HG02970 (cell line): ENCODE data around the gene PDLIM1.
"Not testable (repeated sequence)": the region's sequence is repeated elsewhere in the genome, so short reads cannot be mapped to it uniquely, and the experiment has no call there.

Experiments
- ATAC-seq: cut with Tn5 transposase; IDR thresholded peaks from one replicate; pipeline ENCODE4 v1.9.1; 2021; ENCODE audit warnings: mild to moderate bottlenecking, moderate library complexity, moderate number of reproducible peaks; ENCODE audit not compliant: unreplicated experiment, low FRiP score

The PDLIM1 gene

GRCh38 chr10:95217476-95217875 lies 73.3 kb downstream of the PDLIM1 start:
- no peak for ATAC-seq

GRCh38 chr10:95214793-95215192 lies 76.0 kb downstream of the PDLIM1 start:
- ATAC-seq: no peak

GRCh38 chr10:95214369-95214768 lies 76.4 kb downstream of the PDLIM1 start:
- no peak for ATAC-seq

GRCh38 chr10:95211606-95212279 lies 79.1 kb downstream of the PDLIM1 start:
- no peak for ATAC-seq

- no peak for ATAC-seq
These were observed 81.2 kb downstream of the PDLIM1 start for GRCh38 chr10:95209509-95210127.

- no peak for ATAC-seq
These were observed 82.0 kb downstream of the PDLIM1 start for GRCh38 chr10:95208702-95209391.

- not testable (repeated sequence) for ATAC-seq
These were observed 87.9 kb downstream of the PDLIM1 start for GRCh38 chr10:95202865-95203264.

GRCh38 chr10:95201736-95202135 lies 89.1 kb downstream of the PDLIM1 start:
- no peak for ATAC-seq

- ATAC-seq: no peak
These were observed 94.8 kb downstream of the PDLIM1 start for GRCh38 chr10:95196046-95196445.

GRCh38 chr10:95193944-95194343 lies 96.9 kb downstream of the PDLIM1 start, which contains the start of gene ACSM6:
TSS of gene ACSM6 (plus strand) at chr10:95194238. CDS start at chr10:95194486, 248 bp downstream.
- no peak for ATAC-seq

GRCh38 chr10:95188593-95188992 lies 102.2 kb downstream of the PDLIM1 start:
- ATAC-seq: no peak

- ATAC-seq: no peak
These were observed 103.2 kb downstream of the PDLIM1 start for GRCh38 chr10:95187617-95188016.
